ENCODE results near the gene MEN1. TPM values are rescaled to one million over a fixed set of nuclear protein-coding genes. Genes with fewer than 3 reads are reported as not detected.

MEN1 gene
- total RNA-seq, 2 donors from 2014 or later, result 44.5 to 48.7 TPM

- no peak for DNase-seq
- Histone ChIP-seq H3K36me3 (ENCODE audit: control insufficient read depth, insufficient read depth, low read length) (no peaks in the 10 kb centered on the region), H3K9me3 (ENCODE audit: control insufficient read depth, low read length) (no peaks in the 10 kb centered on the region), H3K4me1 (ENCODE audit: control insufficient read depth, insufficient read depth, low read length) (no peaks in the 10 kb centered on the region), H3K9ac (ENCODE audit: extremely low read depth, low read length, poor library complexity, severe bottlenecking) (no peak overlapping the region), H3K4me3 (ENCODE audit: low read length) (no peak overlapping the region), H3K27me3 (ENCODE audit: control insufficient read depth, insufficient read depth, low read length, poor library complexity, severe bottlenecking) (no peaks in the 10 kb centered on the region), H3K27ac (ENCODE audit: low read depth, low read length) (no peak overlapping the region)
- Mint-ChIP-seq H3K9me3 (no peaks in the 10 kb centered on the region), H3K27me3 (ENCODE audit: insufficient read depth) (no peaks in the 10 kb centered on the region), H3K4me3 (no peak overlapping the region), H3K27ac (peak overlapping the region; percentile 39), H3K36me3 (ENCODE audit: low read depth) (no peaks in the 10 kb centered on the region), H3K4me1 (peaks cover 2% of the 10 kb centered on the region)
- WGBS, 2 experiments (ENCODE audit: insufficient coverage in 1 of 2, insufficient read length in 1 of 2), result 89 to 94% methylated on average over 6 to 7 of the region's 7 CpGs
- no peak for TF ChIP-seq CTCF (conservative IDR thresholded peaks at IDR 0.05)
Measured at GRCh38 chr11:64814712-64815187, 4.4 kb upstream of the MEN1 start.

GRCh38 chr11:64813826-64814225 lies 3.5 kb upstream of the MEN1 start:
- H3K9me3 ChIP-seq (ENCODE audit: control insufficient read depth, low read length), result no peaks in the 10 kb centered on the region
- no peak for DNase-seq
- no peaks in the 10 kb centered on the region for H3K27me3 ChIP-seq (ENCODE audit: control insufficient read depth, insufficient read depth, low read length, poor library complexity, severe bottlenecking)
- Mint-ChIP-seq H3K27ac (no peak overlapping the region), H3K36me3 (ENCODE audit: low read depth) (no peaks in the 10 kb centered on the region), H3K4me1 (peaks cover 2% of the 10 kb centered on the region), H3K9me3 (no peaks in the 10 kb centered on the region), H3K4me3 (no peak overlapping the region), H3K27me3 (ENCODE audit: insufficient read depth) (no peaks in the 10 kb centered on the region)
- H3K9ac ChIP-seq (ENCODE audit: extremely low read depth, low read length, poor library complexity, severe bottlenecking), result no peak overlapping the region
- TF ChIP-seq CTCF (conservative IDR thresholded peaks at IDR 0.05), result no peak
- 93 to 98% methylated on average over 5 of the region's 5 CpGs for WGBS, 2 experiments (ENCODE audit: insufficient coverage in 1 of 2, insufficient read length in 1 of 2)
- no peaks in the 10 kb centered on the region for H3K36me3 ChIP-seq (ENCODE audit: control insufficient read depth, insufficient read depth, low read length)
- no peak overlapping the region for H3K4me3 ChIP-seq (ENCODE audit: low read length)
- H3K4me1 ChIP-seq (ENCODE audit: control insufficient read depth, insufficient read depth, low read length), result peaks cover 5% of the 10 kb centered on the region
- no peak overlapping the region for H3K27ac ChIP-seq (ENCODE audit: low read depth, low read length)

- Mint-ChIP-seq H3K36me3 (ENCODE audit: low read depth) (peaks cover 15% of the 10 kb centered on the region), H3K4me1 (peaks cover 2% of the 10 kb centered on the region), H3K9me3 (no peaks in the 10 kb centered on the region), H3K4me3 (peak overlapping the region; percentile 89), H3K27ac (peak overlapping the region; percentile 67), H3K27me3 (ENCODE audit: insufficient read depth) (no peaks in the 10 kb centered on the region)
- WGBS, 2 experiments (ENCODE audit: insufficient coverage in 1 of 2, insufficient read length in 1 of 2), result 44 to 51% methylated on average over 9 to 13 of the region's 17 CpGs
- Histone ChIP-seq H3K4me1 (ENCODE audit: control insufficient read depth, insufficient read depth, low read length) (peaks cover 5% of the 10 kb centered on the region), H3K27ac (ENCODE audit: low read depth, low read length) (no peak overlapping the region), H3K27me3 (ENCODE audit: control insufficient read depth, insufficient read depth, low read length, poor library complexity, severe bottlenecking) (no peaks in the 10 kb centered on the region), H3K9ac (ENCODE audit: extremely low read depth, low read length, poor library complexity, severe bottlenecking) (no peak overlapping the region), H3K4me3 (ENCODE audit: low read length) (peak overlapping the region; percentile 89), H3K9me3 (ENCODE audit: control insufficient read depth, low read length) (no peaks in the 10 kb centered on the region), H3K36me3 (ENCODE audit: control insufficient read depth, insufficient read depth, low read length) (peaks cover 13% of the 10 kb centered on the region)
- no peak for TF ChIP-seq CTCF (conservative IDR thresholded peaks at IDR 0.05)
- no peak for DNase-seq
Measured at GRCh38 chr11:64810891-64811272, 531 bp upstream of the MEN1 start.

All from endodermal cell (in vitro differentiated cells).